ENCODE results near the gene FKBP2.

Gene FKBP2

DNA sequence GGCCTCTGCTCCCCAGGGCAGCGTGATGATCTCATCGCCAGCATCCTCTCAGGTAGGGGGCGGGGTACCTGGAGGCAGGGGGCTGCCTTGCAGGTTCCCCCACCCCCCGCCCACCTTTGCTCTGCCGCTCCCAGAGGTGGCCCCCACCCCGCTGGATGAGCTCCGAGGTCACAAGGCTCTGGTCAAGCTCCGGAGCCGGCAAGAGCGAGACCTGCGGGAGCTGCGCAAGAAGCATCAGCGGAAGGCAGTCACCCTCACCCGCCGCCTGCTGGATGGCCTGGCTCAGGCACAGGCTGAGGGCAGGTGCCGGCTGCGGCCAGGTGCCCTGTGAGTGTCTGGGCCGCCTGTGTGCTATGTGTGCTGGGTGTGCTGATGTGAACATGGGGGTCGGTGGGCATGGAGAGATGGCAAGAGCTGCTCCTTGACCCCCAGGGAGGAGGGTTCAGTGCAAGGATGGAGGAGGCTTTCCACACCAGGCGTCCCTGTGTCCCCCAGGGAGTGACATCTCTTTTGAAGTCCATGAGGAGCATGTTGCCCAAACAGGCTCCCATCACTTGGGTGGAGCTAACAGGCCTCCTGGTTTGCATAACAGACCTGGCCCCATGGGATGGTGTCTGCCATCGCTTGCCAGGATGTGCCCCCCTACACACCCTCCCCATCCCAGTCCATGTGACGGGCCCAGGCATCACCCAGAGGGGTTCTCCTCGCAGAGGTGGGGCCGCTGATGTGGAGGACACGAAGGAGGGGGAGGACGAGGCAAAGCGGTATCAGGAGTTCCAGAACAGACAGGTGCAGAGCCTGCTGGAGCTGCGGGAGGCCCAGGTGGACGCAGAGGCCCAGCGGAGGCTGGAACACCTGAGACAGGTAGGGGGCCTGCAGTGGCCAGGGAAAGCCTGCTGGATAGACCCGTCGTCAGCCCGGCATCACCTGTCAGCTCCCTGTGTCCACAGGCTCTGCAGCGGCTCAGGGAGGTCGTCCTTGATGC is 24.6 kb downstream of the FKBP2 start:
- DNase-seq: no peak

DNA sequence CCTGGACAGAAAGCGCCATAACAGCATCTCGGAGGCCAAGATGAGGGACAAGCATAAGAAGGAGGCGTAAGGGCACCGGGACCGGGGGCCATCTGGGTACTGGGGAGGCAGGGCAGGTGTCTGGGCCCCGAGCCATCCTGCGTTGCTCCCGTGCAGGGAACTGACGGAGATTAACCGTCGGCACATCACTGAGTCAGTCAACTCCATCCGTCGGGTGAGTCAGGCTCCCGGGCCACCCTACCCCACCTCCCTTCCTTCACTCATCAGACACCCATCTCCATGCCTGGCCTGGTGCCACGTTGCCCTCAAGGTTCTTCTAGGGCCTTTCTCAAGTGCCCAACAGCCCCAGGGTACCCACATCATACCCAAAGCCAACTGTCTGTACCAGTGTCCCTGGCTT is 25.4 kb downstream of the FKBP2 start:
- no peak for DNase-seq

DNA sequence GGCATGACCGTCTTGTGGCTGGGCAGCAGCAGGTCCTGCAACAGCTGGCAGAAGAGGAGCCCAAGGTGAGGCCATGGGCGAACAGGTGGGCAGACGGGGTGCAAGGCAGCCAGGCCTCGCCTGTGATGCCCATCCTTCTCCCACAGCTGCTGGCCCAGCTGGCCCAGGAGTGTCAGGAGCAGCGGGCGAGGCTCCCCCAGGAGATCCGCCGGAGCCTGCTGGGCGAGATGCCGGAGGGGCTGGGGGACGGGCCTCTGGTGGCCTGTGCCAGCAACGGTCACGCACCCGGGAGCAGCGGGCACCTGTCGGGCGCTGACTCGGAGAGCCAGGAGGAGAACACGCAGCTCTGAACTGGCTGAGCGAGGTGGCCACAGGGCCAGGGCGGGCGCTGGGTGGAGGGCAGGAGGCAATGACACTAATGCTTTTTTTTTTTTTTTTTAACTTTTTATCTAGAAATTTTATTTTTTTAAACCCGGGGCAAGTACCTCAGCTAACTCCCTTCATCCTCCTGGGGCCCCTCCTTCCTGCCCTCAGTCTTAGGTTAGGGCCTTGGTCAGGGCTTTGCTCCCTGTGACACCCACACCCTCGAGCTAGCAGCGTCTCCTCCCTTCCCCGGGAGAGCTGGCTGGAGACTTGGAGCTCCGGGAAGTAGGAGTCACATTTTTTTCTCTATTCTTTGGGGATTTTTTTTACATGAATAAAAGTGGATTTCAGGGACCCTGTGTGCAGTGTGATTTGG is 26.5 kb downstream of the FKBP2 start:
- no peak for DNase-seq

DNA sequence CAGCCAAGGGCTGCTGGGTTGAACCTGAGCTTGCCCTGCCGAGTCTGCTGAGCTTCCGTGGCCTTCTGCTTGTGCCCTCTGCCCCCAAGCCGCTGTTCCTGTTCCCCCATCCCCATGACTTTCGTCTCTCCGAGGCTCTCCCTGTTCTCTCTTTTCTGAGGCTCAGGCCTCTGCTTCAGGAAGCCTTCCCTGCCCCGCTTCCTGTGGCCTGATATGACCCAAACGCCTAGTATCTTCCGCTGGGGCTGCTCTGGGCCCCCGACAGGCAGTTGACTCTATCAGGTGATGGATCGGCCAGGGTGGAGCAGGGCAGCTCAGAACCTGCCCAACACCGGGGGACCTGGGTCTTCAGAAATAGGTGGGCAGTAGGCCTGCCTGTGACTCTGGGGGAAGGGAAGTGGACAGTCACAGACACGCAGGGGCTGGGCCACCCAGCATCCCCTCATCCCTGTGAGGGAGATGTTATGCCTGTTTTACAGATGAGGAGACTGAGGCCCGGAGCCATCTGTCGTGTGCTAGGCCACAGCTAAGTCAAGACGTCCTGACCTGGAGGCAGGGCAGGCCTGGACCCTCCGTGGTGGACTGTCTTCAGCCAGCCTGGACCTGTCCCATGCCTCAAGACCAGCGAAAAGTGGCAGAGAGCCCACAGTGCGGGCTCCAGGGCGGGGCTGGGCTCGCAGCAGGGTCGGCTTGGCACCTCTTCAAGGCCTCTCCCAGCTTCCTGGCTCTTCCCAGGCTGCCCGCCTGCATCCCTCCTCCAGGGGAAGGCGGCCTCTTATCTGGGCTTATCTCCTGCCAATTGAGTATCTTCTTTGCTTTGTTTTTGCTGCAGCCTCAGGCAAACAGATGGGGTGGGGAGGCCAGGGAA is 27.4 kb downstream of the FKBP2 start:
- no peak for DNase-seq

DNA sequence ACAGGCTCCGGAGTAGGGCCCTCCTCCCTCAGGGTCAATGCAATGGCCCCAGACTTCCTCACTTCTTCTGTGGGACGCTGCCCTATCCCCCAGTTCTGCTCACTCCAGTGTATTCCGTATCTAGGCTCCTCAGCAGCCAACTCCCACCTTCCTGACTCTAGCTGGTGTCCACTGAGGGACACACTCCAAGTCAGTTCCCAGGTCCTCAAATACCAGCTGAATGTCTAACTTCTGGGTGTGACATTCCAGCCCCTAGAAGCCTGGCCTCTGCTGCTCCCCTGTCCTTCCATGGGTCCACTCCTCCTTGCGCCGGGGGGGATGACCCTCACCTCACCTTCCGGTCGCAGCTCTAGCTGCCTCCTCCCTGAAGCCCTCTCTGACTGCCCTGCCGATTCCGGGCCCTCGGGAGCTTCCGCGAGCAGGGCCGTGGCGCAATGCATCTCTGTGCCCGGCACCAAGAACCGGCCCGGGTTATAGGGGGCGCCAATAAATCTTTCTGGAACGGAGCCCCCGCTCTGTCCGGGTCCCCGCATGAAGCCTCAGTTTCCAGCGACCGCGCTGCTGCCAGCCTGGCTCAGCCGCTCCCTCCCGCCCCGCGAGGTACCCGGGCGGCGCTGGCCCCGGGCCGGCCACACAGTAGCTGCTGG is 28.1 kb downstream of the FKBP2 start:
- DNase-seq: peak; percentile 28 to 57

DNA sequence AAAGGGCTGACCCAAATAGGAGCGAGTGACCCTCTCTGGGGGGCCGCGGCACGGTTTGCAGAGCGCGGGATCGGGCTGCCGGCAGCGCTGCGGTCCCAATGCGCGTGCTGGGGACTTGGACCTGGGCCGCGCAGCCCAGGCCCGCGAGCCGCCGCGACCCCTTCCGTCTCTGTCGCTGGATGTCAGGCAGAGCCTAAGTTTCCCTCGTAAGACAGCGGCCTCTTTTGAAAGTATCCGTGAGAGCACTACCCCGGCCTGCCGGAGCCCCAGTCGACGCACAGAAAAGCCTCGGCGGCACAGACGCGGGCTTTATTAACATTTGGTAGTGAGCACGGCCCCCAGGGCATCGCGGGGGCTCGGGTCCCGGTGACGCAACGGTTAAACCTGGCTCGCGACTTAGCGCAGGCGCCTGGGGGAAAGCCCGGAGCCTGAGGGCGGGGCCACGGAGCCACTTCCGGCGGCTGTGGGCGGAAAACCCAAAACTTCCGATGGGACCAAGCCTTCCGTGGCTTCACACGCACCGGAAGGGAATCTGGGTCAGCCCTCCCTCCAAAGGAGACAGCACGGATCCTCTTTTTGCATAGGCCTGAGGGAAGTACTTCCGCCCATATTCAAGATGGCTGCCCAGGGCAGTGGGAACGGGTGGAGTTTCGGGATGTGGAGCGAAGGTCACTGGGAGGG is 28.8 kb downstream of the FKBP2 start:
- DNase-seq: peak; percentile 97

DNA sequence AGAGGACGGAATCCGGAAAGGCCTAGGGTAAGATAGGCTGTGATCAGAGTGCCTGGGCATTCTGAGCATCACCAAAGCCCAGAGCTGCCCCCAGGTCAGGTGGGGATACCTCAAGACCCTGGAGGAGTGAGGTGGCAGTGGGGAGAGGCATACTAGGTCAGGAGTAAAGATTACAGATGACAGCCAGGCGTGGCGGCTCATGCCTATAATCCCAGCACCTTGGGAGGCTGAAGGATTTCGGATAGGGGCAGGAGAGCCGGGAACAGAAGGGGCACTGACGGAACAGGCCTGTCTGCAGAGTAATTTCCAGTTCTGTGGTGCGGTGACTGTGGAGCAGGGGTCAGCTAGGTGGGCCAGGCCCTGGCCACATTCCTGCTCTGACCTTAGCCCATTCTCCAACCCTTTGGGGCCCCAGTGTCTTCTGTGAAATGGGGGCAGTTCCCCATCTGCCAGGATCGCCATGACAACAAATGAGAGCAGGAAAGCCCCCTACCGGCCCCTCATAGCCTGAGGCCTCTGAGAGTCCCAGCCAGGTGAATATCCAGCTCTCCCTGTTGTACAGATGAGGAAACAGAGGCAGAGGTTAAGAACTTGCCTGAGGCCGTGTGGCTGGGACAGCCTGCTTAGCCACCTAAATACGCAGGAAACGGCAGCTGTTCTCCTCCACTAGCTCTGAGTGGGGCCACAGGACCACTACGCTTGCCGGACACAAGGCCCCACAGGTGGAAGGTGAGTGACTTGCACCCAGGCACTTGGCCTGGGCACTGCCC is 34.3 kb downstream of the FKBP2 start:
- no peak for DNase-seq

DNA sequence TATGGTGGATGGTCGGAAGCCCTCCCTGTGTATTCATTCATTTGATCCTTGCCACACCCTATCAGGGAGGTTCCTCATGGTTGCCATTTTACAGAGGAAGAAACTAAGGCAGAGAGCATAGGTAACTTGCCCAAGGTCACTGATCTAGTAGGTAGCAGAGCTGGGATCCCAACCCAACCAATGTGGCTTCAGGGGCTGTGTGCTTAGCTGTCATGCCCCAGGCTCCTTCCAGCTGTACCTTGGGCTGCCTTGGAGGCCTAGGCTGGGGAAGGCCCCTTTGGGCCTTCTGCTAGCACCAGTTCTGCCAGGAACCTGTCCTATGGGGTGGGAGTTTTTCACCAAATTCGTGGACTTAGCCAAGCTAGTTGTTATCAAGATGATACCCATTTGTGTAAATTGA is 34.9 kb downstream of the FKBP2 start:
- no peak for DNase-seq

DNA sequence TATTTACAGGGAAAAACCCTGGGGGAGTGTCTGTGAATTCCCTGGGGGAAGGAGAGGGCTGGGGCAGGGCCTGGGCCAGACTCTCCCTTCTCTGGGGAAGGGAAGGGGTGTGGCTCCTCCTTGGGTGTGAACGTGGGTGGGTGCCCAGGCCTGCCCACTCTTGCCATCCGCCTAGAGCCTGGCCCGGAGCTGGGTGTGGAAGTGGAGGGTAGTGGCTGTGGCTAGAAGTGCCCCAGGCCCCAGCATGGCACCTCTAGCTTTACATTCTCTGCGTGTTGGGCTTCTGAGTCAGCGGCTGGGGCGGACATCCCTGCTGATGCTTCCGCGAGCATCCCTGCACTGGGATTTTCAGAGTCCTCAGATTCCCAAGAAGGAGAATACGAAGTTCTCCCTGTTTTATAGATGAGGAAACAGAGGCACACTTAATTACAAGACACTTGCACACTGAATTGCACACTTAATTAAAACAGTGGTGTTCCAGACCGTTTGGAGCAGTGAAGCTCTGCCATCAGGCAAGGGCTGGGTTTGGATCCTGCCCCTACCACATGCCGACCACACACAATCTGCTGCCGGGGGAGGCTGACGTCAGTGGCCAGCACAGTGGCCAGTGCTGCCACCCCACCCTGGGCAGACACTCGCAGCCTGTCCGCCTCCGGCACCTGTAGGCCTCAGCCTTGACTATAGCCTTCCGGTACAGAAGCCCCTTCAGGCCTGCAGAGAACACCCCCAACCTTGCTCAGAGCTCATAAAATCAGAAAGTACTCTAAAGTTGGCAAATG is 35.9 kb downstream of the FKBP2 start:
- DNase-seq: no peak

DNA sequence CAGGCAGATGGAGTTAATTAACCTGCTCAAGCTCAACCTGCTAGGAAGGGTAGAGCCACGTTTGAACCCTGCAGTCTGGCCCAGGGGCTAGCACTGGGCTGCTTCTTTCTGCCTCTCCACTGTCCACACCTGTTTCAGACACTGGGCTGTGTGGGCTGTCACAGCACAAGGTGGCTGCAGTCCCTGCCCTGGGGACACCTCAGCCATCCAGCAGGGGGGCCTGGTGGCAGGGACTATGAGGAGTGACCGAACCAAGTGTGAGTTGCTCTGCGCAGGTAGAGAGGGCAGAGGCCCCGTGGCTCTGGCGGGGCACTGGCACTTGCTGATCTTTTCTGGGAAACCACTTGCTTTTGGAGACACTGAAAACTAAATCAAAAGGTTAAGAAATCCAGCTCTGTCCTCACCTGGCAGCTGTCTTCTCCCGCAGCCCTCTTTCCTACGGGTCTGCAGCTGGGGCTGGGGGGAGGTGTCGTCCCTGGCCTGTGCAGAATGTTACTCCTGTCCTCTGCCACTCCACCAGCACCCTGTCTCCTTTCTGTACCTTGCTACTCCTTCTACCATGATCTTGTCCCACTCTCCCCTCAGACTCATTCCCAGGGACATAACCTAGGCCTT is 37.8 kb downstream of the FKBP2 start:
- DNase-seq: no peak

DNA sequence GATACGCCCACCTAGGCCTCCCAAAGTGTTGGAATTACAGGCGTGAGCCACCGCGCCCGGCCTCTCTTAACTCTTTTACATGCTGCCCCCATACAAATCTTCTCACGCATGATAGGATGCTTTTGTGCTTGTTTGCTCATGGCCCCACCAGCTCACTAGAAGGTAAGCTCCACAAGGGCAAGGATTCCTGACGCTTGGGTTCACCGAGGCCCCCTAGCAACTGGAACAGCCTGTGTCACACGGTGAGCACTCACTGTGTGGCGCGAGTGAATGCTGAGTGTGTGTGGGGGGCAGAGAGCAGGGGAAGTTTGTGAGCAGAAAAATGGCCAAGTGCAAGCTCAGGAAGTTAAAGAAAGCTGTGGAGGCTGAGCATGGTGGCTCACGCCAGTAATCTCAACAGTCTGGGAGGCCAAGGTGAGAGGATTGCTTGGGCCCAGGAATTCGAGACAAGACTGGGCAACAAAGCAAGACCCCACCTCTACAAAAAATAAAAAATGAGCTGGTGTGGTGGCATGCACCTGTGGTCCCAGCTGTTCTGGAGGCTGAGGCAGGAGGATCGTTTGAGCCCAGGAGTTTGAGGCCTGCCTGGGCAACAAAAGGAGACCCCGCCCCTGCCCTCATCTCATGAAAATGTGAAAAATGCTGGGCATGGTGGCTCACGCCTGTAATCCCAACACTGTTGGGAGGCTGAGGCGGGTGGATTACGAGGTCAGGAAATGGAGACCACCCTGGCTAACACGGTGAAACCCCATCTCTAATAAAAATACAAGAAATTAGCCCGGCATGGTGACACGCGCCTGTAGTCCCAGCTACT is 41.3 kb downstream of the FKBP2 start:
- DNase-seq: no peak

DNA sequence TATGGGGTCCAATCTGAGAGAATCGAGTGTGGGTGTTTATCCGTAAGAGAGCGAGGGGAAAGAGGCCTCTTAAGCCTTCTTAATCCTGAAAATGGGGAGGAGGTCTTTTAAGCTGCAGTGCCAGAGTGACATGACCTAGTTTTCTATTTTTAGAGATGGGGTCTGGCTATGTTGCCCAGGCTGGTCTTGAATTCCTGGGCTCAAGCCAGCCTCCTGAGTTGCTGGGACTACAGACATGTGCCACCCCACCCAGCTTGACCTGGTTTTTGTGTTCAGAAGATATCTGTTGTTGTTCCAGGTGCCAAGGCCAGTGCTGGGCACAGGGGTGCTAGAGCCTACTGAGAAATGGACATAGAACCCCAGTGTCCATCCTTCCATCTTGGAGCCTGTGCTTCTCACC is 42.2 kb downstream of the FKBP2 start:
- no peak for DNase-seq

DNA sequence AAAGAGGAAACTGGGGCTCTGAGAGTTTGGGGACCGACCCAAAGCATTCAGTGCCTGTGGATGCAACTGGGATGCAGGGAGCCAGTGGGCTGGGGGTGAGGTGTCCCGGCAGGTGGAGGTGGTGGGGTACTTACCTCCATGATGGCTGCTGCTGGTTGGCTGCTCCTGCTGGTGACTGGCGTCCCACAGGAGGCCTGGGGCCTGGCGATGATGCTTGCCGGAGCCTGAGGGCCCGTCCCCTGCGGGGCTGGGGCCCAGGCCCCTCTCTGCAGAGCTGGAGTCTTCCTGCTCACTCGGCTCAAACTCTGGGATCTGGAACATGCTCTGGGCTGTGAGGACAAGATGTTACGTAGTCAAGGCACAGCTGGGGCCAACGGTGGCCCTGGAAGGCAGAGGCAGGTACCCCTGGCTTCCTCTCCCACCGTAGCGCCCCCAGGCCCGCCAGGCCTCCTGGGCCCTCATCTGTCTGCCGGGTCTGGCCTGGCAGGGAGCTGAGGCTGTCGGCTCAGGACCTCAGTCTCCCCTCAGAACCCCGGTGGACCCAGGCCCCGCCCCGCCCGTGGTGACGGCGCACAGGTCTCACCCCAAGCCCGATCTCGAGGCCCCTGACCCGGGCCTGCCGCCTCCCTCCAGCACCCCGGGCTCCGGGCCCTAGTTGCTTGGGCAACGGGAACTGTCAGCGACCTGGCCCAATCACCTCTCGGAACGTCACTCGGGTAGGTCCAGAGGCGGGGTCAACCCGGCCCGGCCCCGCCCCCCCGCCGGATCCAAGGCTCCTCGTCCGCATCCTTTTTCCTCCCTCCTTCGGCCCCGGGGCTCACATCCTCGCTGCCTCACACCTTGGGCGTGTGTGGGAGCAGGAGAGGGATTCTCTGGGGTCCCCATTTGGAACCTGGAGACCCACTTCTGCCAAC is 43.4 kb downstream of the FKBP2 start, which contains the start of gene BAD:
Gene BAD, minus strand, starts transcription at position 618 of the 914 bp plus-strand sequence. Its CDS starts 297 bp downstream, at position 321.
- peak; percentile 89 to 91 for DNase-seq

DNA sequence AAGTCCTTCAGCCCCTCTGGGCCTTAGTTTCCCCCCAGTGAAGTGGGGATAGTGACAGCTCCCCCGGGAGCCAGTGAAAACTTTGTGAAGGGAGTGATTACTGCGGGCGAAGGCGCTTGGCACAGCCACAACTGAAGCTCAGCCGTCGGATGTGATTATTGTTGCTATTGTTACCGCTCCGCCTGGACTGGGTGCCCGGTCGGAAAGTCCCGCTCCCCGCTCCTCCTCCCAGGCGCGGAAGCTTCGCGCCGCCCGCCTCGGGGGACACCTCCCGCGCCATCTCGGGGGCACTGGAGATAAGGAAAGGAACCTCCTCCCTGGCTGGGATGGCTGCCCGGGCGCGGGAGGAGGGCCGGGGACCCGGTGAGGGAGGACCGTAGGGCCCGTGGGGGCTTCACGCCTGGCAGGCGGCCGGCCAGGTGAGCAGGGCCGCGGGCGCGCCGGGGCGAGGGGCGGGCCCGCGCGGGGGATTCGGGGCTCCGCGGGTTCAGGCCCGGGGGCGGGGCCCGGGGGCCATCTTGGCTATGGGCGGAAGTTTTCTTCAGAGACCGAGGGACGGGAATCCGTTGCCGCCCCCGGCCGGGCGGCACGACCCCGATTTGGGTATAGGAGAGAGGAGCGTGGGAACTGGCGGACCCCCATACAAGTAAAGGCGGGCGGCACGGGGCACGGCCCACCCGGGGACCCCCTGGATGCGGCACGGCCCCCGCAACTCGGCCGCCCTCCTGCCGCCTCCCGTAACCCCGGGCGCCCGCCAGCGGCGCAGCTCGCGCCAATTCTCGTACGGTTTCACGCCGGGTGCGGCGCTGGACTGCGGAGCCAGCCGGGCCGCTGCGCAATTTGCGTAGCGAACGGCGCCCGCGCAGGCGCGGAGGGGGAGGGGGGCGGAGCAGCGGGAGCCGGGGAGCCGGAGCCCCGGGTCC is 44.3 kb downstream of the FKBP2 start, which contains the start of gene GPR137:
Gene GPR137, plus strand, starts transcription at position 887 of the 923 bp plus-strand sequence. CDS start 677 bp downstream, outside the sequence.
- peak; percentile 88 to 90 for DNase-seq

DNA sequence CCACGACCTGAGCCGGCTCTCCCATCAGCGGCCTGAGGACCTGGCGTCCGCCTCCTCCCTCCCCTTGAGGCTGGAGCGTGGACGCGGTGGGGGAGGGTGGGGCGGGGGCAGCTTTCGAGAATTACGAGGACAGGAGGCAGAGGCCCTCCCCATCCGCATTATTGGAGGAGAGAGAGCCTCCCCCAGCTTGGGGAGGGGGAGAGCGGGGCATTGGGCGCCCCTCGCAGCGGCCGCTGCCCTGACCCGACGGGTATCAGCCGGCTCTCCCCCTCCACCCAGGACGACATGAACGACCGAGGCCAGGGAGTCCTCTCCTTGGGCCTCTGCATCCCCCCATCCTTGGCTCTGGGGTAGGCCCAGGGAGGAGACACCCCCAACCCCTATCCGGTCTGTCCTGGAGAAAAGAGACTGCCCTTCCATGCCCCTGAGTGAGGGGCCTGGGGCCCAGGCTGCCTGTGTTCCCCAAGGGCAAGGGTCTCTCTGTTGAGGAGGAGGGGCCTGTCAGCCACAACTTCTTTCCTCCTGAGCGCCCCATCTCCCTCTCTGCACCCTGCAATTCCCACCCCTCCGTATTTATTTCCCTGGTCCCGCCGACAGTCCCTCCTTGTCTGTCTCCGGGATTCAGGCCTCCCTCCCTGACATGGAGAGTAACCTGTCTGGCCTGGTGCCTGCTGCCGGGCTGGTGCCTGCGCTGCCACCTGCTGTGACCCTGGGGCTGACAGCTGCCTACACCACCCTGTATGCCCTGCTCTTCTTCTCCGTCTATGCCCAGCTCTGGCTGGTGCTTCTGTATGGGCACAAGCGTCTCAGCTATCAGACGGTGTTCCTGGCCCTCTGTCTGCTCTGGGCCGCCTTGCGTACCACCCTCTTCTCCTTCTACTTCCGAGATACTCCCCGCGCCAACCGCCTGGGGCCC is 45.2 kb downstream of the FKBP2 start:
- DNase-seq: no peak

Measured in stimulated activated CD4-positive, alpha-beta T cell treated with anti-CD3 and anti-CD28 coated beads, Interleukin-4, amount 100 ng/mL, for 4 hours (primary cell).